ENCODE data around the gene BTBD16.

DNA sequence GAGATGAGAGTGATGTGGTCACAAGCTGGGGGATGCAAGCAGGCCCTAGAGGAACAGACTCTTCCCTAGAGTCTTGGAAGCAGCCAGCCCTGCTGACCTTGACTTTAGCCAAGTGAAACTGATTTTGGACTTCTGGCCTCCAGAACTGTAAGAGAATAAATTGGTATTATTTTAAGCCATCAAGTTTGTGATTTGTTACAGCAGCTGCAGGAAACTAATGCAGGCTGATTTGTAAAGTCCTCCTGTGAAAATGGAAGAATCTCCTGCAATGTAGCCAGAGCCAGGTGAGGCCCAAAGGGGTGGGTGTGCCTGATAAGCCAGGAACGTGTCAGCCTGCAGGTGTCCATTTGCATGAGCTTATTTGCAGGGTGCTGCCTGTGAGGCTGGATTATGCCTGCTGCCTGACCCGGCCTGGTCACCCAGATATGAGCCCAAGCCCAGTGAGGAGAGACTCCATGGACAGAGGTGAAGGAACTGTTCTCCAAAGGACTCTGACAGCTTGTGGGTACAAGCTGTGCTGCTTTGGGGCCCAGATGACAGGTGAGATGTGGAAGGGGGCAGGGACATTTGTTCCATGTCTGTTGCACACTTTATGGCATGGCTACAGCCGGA is 78.8 kb downstream of the BTBD16 start:
- TF ChIP-seq, protein P1, sequence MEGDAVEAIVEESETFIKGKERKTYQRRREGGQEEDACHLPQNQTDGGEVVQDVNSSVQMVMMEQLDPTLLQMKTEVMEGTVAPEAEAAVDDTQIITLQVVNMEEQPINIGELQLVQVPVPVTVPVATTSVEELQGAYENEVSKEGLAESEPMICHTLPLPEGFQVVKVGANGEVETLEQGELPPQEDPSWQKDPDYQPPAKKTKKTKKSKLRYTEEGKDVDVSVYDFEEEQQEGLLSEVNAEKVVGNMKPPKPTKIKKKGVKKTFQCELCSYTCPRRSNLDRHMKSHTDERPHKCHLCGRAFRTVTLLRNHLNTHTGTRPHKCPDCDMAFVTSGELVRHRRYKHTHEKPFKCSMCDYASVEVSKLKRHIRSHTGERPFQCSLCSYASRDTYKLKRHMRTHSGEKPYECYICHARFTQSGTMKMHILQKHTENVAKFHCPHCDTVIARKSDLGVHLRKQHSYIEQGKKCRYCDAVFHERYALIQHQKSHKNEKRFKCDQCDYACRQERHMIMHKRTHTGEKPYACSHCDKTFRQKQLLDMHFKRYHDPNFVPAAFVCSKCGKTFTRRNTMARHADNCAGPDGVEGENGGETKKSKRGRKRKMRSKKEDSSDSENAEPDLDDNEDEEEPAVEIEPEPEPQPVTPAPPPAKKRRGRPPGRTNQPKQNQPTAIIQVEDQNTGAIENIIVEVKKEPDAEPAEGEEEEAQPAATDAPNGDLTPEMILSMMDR (IDR thresholded peaks at IDR 0.05; ENCODE audit: low read depth, low read length, missing input control): no peak
- TF ChIP-seq JUND (IDR thresholded peaks at IDR 0.05) (no peak), YY1 (IDR thresholded peaks at IDR 0.05) (no peak), RAD21 (IDR thresholded peaks at IDR 0.05) (no peak), GABPA (IDR thresholded peaks at IDR 0.05 in 1 of 2, conservative IDR thresholded peaks at IDR 0.05 in 1 of 2) (no peak), FOXA1 (IDR thresholded peaks at IDR 0.05) (no peak)
- TF ChIP-seq, protein P2, sequence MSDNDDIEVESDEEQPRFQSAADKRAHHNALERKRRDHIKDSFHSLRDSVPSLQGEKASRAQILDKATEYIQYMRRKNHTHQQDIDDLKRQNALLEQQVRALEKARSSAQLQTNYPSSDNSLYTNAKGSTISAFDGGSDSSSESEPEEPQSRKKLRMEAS (IDR thresholded peaks at IDR 0.05): no peak
- TF ChIP-seq, protein P3, sequence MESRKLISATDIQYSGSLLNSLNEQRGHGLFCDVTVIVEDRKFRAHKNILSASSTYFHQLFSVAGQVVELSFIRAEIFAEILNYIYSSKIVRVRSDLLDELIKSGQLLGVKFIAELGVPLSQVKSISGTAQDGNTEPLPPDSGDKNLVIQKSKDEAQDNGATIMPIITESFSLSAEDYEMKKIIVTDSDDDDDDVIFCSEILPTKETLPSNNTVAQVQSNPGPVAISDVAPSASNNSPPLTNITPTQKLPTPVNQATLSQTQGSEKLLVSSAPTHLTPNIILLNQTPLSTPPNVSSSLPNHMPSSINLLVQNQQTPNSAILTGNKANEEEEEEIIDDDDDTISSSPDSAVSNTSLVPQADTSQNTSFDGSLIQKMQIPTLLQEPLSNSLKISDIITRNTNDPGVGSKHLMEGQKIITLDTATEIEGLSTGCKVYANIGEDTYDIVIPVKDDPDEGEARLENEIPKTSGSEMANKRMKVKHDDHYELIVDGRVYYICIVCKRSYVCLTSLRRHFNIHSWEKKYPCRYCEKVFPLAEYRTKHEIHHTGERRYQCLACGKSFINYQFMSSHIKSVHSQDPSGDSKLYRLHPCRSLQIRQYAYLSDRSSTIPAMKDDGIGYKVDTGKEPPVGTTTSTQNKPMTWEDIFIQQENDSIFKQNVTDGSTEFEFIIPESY (IDR thresholded peaks at IDR 0.05): no peak
- TF ChIP-seq, protein P4, sequence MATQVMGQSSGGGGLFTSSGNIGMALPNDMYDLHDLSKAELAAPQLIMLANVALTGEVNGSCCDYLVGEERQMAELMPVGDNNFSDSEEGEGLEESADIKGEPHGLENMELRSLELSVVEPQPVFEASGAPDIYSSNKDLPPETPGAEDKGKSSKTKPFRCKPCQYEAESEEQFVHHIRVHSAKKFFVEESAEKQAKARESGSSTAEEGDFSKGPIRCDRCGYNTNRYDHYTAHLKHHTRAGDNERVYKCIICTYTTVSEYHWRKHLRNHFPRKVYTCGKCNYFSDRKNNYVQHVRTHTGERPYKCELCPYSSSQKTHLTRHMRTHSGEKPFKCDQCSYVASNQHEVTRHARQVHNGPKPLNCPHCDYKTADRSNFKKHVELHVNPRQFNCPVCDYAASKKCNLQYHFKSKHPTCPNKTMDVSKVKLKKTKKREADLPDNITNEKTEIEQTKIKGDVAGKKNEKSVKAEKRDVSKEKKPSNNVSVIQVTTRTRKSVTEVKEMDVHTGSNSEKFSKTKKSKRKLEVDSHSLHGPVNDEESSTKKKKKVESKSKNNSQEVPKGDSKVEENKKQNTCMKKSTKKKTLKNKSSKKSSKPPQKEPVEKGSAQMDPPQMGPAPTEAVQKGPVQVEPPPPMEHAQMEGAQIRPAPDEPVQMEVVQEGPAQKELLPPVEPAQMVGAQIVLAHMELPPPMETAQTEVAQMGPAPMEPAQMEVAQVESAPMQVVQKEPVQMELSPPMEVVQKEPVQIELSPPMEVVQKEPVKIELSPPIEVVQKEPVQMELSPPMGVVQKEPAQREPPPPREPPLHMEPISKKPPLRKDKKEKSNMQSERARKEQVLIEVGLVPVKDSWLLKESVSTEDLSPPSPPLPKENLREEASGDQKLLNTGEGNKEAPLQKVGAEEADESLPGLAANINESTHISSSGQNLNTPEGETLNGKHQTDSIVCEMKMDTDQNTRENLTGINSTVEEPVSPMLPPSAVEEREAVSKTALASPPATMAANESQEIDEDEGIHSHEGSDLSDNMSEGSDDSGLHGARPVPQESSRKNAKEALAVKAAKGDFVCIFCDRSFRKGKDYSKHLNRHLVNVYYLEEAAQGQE (IDR thresholded peaks at IDR 0.05): no peak
- TF ChIP-seq, protein P5, sequence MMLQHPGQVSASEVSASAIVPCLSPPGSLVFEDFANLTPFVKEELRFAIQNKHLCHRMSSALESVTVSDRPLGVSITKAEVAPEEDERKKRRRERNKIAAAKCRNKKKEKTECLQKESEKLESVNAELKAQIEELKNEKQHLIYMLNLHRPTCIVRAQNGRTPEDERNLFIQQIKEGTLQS (IDR thresholded peaks at IDR 0.05): no peak
